SK-N-SH (cell line): ENCODE measurements around the gene PTPRB.

ENCODE experiments used
- CHD2 ChIP-seq: fragments of 150-350 bp; IDR thresholded peaks from 2 replicates; pipeline ENCODE4 v1.6.1; 2018; ENCODE audit warnings: low read length; ENCODE audit not compliant: partially characterized antibody
- CTCF ChIP-seq: fragments of 200-600 bp; sonication (generic); IDR thresholded peaks from 2 replicates; pipeline ENCODE4 v1.6.1; 2017; ENCODE audit warnings: antibody characterized with exemption, mild to moderate bottlenecking, moderate library complexity
- EZH2phosphoT487 ChIP-seq: fragments of 200-600 bp; sonication (generic); IDR thresholded peaks from 2 replicates; pipeline ENCODE4 v1.6.1; 2017; ENCODE audit warnings: low read depth, mixed run types, mild to moderate bottlenecking, antibody characterized with exemption, moderate library complexity, borderline replicate concordance
- RAD21 ChIP-seq: IDR thresholded peaks from 2 replicates; pipeline ENCODE4 v1.6.1; 2012; ENCODE audit warnings: mild to moderate bottlenecking, low read length
- SIN3A ChIP-seq: IDR thresholded peaks from 2 replicates; pipeline ENCODE4 v1.6.1; 2012; ENCODE audit warnings: low read depth, mild to moderate bottlenecking, low read length, moderate library complexity, borderline replicate concordance
- TAF1 ChIP-seq: IDR thresholded peaks from 2 replicates; pipeline ENCODE4 v1.6.1; 2012; ENCODE audit warnings: low read depth, mild to moderate bottlenecking, low read length, moderate library complexity, borderline replicate concordance

- TF ChIP-seq RAD21 = no peak
- no peak for TF ChIP-seq SIN3A
- no peak for TF ChIP-seq CTCF
- TF ChIP-seq TAF1 = no peak
- TF ChIP-seq CHD2 = no peak
- TF ChIP-seq EZH2phosphoT487 = no peak
Observed at GRCh38 chr12:70536650-70537049, 100.6 kb downstream of the PTPRB start.
